Amniotic stem cell (primary cell): ENCODE data around the gene CROCC.
"Not testable (repeated sequence)": the region's sequence is repeated elsewhere in the genome, so short reads cannot be mapped to it uniquely, and the experiment has no call there.

Experiments
- DNase-seq: peaks from one replicate; lab custom pipeline; 2025; lab: John Stamatoyannopoulos, UW

The CROCC gene

GRCh38 chr1:16914928-16915626, 6.7 kb upstream of the CROCC start:
- DNase-seq: not testable (repeated sequence)

- DNase-seq: no peak
Observed at GRCh38 chr1:16915627-16915973, 6.1 kb upstream of the CROCC start.

GRCh38 chr1:16916036-16916880, 5.5 kb upstream of the CROCC start:
- not testable (repeated sequence) for DNase-seq

GRCh38 chr1:16918371-16918770, 3.4 kb upstream of the CROCC start:
- DNase-seq: no peak

GRCh38 chr1:16918936-16919665, 2.6 kb upstream of the CROCC start:
- not testable (repeated sequence) for DNase-seq

- no peak for DNase-seq
Observed at GRCh38 chr1:16920951-16921350, 780 bp upstream of the CROCC start.

- no peak for DNase-seq
Observed at GRCh38 chr1:16922466-16922865, 735 bp downstream of the CROCC start.

GRCh38 chr1:16922885-16923431, 1.2 kb downstream of the CROCC start:
- DNase-seq: no peak

- no peak for DNase-seq
Observed at GRCh38 chr1:16924216-16924918, 2.6 kb downstream of the CROCC start.

- DNase-seq: no peak
Observed at GRCh38 chr1:16924919-16925477, 3.3 kb downstream of the CROCC start.

GRCh38 chr1:16925635-16926490, 4.1 kb downstream of the CROCC start:
- no peak for DNase-seq

- DNase-seq: no peak
Observed at GRCh38 chr1:16926491-16927073, 4.9 kb downstream of the CROCC start.

GRCh38 chr1:16927256-16927655, 5.5 kb downstream of the CROCC start:
- DNase-seq: no peak

GRCh38 chr1:16927711-16928485, 6.2 kb downstream of the CROCC start:
- no peak for DNase-seq

GRCh38 chr1:16929146-16930041, 7.7 kb downstream of the CROCC start:
- DNase-seq: not testable (repeated sequence)

- not testable (repeated sequence) for DNase-seq
Observed at GRCh38 chr1:16931206-16931934, 9.6 kb downstream of the CROCC start.

- not testable (repeated sequence) for DNase-seq
Observed at GRCh38 chr1:16933945-16934344, 12.2 kb downstream of the CROCC start.

GRCh38 chr1:16936580-16936979, 14.8 kb downstream of the CROCC start:
- DNase-seq: not testable (repeated sequence)
